Hepatocyte (in vitro differentiated cells): ENCODE results near the gene CPNE4.

Experiments
- EZH2 ChIP-seq: fragments of 200-600 bp; sonication (generic); IDR thresholded peaks from 2 replicates; pipeline ENCODE4 v1.6.1; 2016; ENCODE audit warnings: antibody characterized with exemption, mild to moderate bottlenecking, borderline replicate concordance
- EZH2phosphoT487 ChIP-seq: fragments of 200-600 bp; sonication (generic); IDR thresholded peaks from one replicate; pipeline ENCODE4 v1.6.1; 2018; ENCODE audit warnings: antibody characterized with exemption, mild to moderate bottlenecking, low read depth, moderate library complexity; ENCODE audit not compliant: unreplicated experiment, severe bottlenecking

- TF ChIP-seq EZH2 (no peak), EZH2phosphoT487 (no peak)
Observed at GRCh38 chr3:131933665-131934064, 101.1 kb downstream of the CPNE4 start.
